Calu3 (cell line): Measurements from ENCODE around the gene STK10. TPM values are rescaled to one million over a fixed set of nuclear protein-coding genes. Genes with fewer than 3 reads are reported as not detected.
"Not testable (repeated sequence)": the region's sequence is repeated elsewhere in the genome, so short reads cannot be mapped to it uniquely, and the experiment has no call there.

Experiments used
- BruUV-seq: library from RNA; stranded (reverse); fragments of 400-500 nt; replicated peaks from 2 replicates; lab custom pipeline; 2021; lab: Mats Ljungman, UMichigan
- CTCF ChIA-PET: fragments of 300-600 bp; sonication (Branson Sonifier 250); formaldehyde crosslinking; loops from one replicate; lab custom pipeline; 2022; ENCODE audit warnings: antibody characterized with exemption; lab: Charles Lee
- DNase-seq: peaks from one replicate; pipeline ENCODE4 v3.0.0; 2022
- H3K27ac Mint-ChIP-seq: one replicate; pipeline ENCODE4 v1.8.0; 2022; ENCODE audit warnings: mixed read lengths; ENCODE audit not compliant: unreplicated experiment
- H3K27me3 Mint-ChIP-seq: one replicate; pipeline ENCODE4 v1.8.0; 2022; ENCODE audit warnings: mixed read lengths; ENCODE audit not compliant: unreplicated experiment
- H3K36me3 Mint-ChIP-seq: one replicate; pipeline ENCODE4 v1.8.0; 2022; ENCODE audit warnings: mild to moderate bottlenecking, moderate library complexity, mixed read lengths; ENCODE audit not compliant: insufficient read depth, unreplicated experiment
- H3K4me1 Mint-ChIP-seq: one replicate; pipeline ENCODE4 v1.8.0; 2022; ENCODE audit warnings: mild to moderate bottlenecking, low read depth, mixed read lengths; ENCODE audit not compliant: unreplicated experiment
- H3K4me3 Mint-ChIP-seq: one replicate; pipeline ENCODE4 v1.8.0; 2022; ENCODE audit warnings: mild to moderate bottlenecking, low read depth, moderate library complexity, mixed read lengths; ENCODE audit not compliant: unreplicated experiment
- H3K9me3 Mint-ChIP-seq: one replicate; pipeline ENCODE4 v1.8.0; 2022; ENCODE audit warnings: low read depth, mixed read lengths; ENCODE audit not compliant: unreplicated experiment
- intact Hi-C: fragments of 100-400 bp; cut with micrococcal nuclease; formaldehyde crosslinking; loops from one replicate; pipeline ENCODE4 v1.10.0; 2022; ENCODE audit not compliant: unreplicated experiment
- total RNA-seq: library from RNA; stranded (reverse); gene quantifications from 2 replicates; pipeline ENCODE4 v1.2.3, GENCODE V29; 2022
- TF ChIP-seq, protein P1 (sequence below): fragments of 200-600 bp; IDR thresholded peaks from one replicate; pipeline ENCODE4 v1.8.0; 2022; ENCODE audit warnings: antibody characterized with exemption; ENCODE audit not compliant: unreplicated experiment

Gene STK10
- total RNA-seq, 1 experiment from 2014 or later, result 27.4 TPM

DNA sequence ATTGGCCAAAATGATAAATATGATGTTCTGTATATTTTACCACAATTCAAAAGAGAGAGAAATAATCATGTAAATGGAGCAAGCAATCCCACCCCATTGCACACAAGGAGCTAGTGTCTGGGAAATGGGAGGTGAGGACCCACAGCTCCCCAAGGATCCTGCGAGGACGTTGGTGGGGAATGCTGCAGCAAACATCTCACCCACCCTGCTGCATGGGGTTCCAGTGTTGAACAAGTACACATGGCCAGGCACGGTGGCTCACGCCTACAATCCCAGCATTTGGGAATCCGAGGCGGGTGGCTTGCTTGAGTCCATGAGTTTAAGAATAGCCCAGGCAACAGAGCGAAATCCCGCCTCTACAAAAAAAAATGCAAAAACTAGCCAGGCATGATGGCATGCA is 29.0 kb downstream of the STK10 start:
- TF ChIP-seq, protein P1, sequence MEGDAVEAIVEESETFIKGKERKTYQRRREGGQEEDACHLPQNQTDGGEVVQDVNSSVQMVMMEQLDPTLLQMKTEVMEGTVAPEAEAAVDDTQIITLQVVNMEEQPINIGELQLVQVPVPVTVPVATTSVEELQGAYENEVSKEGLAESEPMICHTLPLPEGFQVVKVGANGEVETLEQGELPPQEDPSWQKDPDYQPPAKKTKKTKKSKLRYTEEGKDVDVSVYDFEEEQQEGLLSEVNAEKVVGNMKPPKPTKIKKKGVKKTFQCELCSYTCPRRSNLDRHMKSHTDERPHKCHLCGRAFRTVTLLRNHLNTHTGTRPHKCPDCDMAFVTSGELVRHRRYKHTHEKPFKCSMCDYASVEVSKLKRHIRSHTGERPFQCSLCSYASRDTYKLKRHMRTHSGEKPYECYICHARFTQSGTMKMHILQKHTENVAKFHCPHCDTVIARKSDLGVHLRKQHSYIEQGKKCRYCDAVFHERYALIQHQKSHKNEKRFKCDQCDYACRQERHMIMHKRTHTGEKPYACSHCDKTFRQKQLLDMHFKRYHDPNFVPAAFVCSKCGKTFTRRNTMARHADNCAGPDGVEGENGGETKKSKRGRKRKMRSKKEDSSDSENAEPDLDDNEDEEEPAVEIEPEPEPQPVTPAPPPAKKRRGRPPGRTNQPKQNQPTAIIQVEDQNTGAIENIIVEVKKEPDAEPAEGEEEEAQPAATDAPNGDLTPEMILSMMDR, result no peak
- intact Hi-C loops, result no loop called here
- BruUV-seq, result no TSS peak
- Mint-ChIP-seq H3K36me3 (peaks cover 5% of the 10 kb centered on the region), H3K9me3 (no peaks in the 10 kb centered on the region), H3K4me3 (no peak overlapping the region), H3K4me1 (peaks cover 11% of the 10 kb centered on the region), H3K27me3 (no peaks in the 10 kb centered on the region), H3K27ac (no peak overlapping the region)
- no peak for DNase-seq
- CTCF ChIA-PET, result no interaction called here

DNA sequence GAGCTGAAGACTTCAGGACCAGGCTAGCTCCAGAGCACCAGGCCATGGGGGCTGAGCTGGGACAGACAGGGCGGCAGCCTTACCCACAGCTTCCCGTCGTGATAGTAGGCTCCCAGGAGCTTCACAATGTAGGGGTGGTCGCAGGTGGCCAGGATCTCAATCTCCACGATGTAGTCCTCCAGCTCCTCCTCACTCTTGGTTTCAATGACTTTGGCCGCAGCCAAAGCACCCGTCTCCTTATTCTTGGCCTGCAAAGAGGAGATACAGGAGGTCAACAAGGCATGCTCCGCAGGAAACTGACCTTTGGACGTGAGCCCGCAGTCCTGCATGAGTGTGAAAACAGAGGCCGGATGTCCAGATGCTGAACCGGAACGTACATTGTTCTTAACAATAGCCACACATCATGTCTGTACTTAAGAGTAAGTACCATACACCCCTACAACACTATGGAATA is 31.5 kb downstream of the STK10 start:
- H3K4me1 Mint-ChIP-seq, result peaks cover 11% of the 10 kb centered on the region
- intact Hi-C loops, result no loop called here
- no peak overlapping the region for H3K4me3 Mint-ChIP-seq
- H3K27ac Mint-ChIP-seq, result no peak overlapping the region
- BruUV-seq, result no TSS peak
- peaks cover 7% of the 10 kb centered on the region for H3K36me3 Mint-ChIP-seq
- no peak for DNase-seq
- H3K27me3 Mint-ChIP-seq, result no peaks in the 10 kb centered on the region
- TF ChIP-seq, protein P1, result no peak
- H3K9me3 Mint-ChIP-seq, result no peaks in the 10 kb centered on the region
- CTCF ChIA-PET, result interaction anchor here (0.8 kb wide), 1 partner anchor 12 kb away, joined by 4 read pairs; no protein-coding TSS in a partner anchor

DNA sequence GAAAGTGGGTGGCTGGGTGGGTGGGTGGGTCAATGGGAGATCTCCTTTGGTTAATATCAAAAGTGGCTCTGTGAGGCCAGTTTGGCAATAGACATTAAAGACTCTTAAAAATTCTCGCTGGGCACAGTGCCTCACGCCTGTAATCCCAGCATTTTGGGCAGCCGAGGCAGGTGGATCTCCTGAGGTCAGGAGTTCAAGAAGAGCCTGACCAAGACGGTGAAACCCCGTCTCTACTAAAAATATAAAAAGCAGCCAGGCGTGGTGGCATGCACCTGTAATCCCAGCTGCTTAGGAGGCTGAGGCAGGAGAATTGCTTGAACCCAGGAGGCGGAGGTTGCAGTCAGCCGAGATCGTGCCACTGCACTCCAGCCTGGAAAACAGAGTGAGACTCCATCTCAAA is 32.9 kb downstream of the STK10 start:
- H3K4me3 Mint-ChIP-seq, H3K9me3 Mint-ChIP-seq, H3K27ac Mint-ChIP-seq, H3K36me3 Mint-ChIP-seq, H3K27me3 Mint-ChIP-seq, DNase-seq, BruUV-seq, H3K4me1 Mint-ChIP-seq, intact Hi-C loops: not testable (repeated sequence)
- CTCF ChIA-PET, result interaction anchor here (0.7 kb wide), 1 partner anchor 492 kb away, joined by 3 read pairs; no protein-coding TSS in a partner anchor

DNA sequence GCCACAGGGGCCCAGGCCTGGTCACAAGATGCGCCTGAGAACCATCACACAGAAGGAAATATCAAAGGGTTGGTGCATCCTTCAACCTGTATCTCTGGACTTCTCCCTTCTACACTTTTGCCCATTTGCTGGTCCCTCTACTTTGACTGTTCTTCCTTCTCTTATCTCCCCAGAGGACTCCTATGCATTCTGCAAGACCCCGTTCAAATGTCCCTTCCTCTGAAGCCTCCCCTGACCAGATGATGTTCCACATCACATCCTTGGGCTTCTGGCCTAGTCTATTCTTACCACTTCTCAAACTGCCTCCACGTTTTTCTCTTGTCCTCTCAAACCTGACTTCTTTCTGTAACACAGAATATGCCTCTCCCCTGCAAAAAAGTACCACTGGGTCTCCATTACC is 34.3 kb downstream of the STK10 start:
- peaks cover 7% of the 10 kb centered on the region for H3K4me1 Mint-ChIP-seq
- H3K36me3 Mint-ChIP-seq, result peaks cover 4% of the 10 kb centered on the region
- TF ChIP-seq, protein P1, result no peak
- no peak overlapping the region for H3K4me3 Mint-ChIP-seq
- no peak overlapping the region for H3K27ac Mint-ChIP-seq
- CTCF ChIA-PET, result no interaction called here
- no peaks in the 10 kb centered on the region for H3K27me3 Mint-ChIP-seq
- no peaks in the 10 kb centered on the region for H3K9me3 Mint-ChIP-seq
- intact Hi-C loops, result no loop called here
- no TSS peak for BruUV-seq
- no peak for DNase-seq

DNA sequence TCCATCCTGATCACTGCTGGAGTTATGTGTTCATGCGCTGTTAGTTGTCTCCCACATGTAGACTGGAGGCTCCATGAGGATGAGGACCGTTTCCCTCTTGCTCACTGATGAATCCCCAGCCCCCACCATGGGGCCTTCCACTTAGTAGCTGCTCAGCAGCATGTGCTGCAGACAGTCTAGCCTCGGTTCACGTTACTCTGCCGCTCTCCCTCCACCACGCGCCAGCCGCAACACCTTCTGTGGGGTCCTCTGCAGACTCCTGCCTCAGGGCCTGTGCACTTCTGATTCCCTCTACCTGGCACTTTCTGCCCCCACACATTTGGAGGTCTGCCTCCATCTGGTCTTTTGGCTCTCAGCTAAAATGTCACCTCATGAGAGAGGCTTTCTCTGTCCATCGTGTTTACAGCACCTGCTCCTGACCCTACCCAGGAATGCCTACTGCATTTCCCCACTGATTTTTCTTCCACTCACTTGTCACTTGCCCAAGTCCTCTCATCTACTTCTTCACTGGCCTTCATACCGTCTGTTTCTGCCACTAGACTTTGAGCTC is 36.3 kb downstream of the STK10 start:
- TF ChIP-seq, protein P1, result no peak
- Mint-ChIP-seq H3K9me3 (no peaks in the 10 kb centered on the region), H3K4me1 (peaks cover 7% of the 10 kb centered on the region), H3K27me3 (no peaks in the 10 kb centered on the region), H3K36me3 (peaks cover 4% of the 10 kb centered on the region), H3K4me3 (no peak overlapping the region), H3K27ac (no peak overlapping the region)
- intact Hi-C loops, result no loop called here
- CTCF ChIA-PET, result interaction anchor here (1.0 kb wide), 1 partner anchor 40 kb away, joined by 4 read pairs; no protein-coding TSS in a partner anchor
- BruUV-seq, result no TSS peak
- DNase-seq, result no peak
